ENCODE results near the gene LPP.
A peak's percentile ranks its signal among the peaks of the same experiment; 100 is the strongest.

LPP gene

GRCh38 chr3:188223936-188224335 is 70.0 kb downstream of the LPP start:
- no peak for DNase-seq

GRCh38 chr3:188227442-188227841 is 73.5 kb downstream of the LPP start:
- DNase-seq: no peak

DNA sequence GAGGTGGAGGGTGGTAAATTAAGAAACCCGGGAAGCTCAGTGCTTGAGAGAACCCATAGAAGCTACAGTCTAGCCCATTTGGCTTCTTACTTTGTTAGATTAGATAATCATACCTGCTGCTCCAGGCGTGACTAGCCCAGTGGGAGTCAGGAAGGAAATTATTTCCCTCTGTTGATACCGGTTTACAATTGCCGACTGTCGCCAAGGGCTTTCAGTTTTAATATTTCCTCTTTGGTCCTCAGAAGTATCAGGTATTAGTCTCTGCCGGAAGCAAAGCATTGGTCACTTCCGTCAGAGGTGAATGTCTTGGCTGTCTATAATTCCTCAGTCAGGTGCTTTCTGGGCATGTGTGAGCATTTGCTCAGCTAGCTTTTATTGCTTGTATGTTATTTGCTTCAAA is 75.2 kb downstream of the LPP start:
- DNase-seq: no peak

GRCh38 chr3:188229726-188230125 is 75.8 kb downstream of the LPP start:
- no peak for DNase-seq

- DNase-seq: peak; percentile 52
Measured at GRCh38 chr3:188230962-188231361, 77.0 kb downstream of the LPP start.

DNA sequence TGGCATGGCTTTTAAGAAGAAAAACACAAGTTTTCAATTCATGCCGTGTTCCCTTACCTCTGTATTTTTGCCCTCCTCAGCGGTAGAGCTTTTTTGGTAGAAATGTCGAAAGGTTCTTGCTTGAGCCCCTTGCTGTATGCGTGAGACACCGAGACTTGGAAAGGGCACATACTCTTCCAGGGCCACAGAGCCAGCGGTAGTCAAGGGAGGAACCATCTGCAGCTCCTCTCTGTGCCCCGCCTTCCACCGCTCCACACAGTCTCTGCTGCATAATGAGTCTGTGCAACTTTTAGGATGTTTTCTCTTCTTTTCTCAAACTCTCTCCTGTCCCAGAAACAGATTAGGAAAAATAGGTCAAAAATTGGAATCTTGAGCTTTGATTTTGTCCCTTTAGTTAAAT is 77.5 kb downstream of the LPP start:
- no peak for DNase-seq

GRCh38 chr3:188232656-188233055 is 78.7 kb downstream of the LPP start:
- DNase-seq: no peak

- DNase-seq: peak; percentile 49
Measured at GRCh38 chr3:188233320-188233719, 79.4 kb downstream of the LPP start.

DNA sequence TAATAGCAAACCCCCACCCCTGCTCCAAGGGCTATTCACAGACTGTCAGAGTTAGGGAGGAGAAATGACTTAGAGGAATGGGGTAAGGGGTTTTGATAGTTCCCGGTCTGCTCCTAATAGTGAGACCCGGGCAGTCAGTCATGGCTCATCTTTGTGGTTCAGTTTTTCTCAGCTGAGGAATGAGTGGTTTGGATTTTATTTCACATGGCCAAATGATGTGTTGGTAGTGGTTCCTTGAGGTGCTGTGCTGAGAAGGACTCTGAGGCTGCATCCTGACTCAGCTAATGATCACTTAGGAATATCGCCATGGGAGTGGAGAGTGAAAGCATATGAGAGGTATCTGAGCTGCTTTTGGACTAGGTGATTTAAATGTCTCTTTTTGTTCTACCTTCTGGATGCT is 80.2 kb downstream of the LPP start:
- DNase-seq: peak; percentile 84

- DNase-seq: no peak
Measured at GRCh38 chr3:188236271-188236670, 82.3 kb downstream of the LPP start.

DNA sequence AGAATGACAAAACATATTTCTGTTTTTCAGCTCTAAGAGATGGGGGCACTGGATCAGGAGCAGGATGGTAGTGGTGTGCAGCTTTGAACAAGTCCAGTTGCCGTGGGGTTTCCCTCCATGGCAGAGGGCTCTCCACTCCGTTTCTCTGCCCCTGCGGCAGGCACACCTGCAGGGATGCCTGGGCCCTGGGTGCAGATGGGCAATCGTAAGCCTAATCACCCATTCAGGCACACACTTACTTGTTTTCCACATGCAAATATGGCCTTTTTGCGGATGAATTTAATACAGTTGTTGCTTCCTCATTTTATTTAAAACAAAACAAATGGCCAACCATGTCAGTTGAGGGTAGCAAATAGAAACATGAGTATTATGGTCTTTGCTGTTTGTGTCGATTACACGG is 85.1 kb downstream of the LPP start:
- DNase-seq: no peak

DNA sequence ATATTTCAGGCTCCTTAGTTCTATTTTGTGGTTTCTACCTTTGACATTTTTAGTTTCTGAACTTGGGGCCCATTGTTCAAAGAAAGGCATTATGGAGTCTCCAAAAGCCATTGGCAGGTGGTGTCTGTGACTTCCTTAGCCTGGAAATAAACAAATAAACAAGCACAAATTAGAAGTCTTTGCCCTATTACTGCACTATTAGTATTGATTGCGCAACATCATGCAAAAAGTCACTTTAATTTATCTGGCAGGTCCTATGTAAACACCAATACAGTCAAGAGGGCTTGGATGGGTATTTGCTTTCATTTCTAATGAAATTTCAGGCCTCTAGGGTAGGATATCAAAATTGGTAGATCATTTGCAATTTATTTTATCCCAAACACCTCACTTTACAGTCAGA is 85.6 kb downstream of the LPP start:
- DNase-seq: no peak

- no peak for DNase-seq
Measured at GRCh38 chr3:188240189-188240981, 86.4 kb downstream of the LPP start.

GRCh38 chr3:188241072-188241471 is 87.1 kb downstream of the LPP start:
- peak; percentile 33 for DNase-seq

DNA sequence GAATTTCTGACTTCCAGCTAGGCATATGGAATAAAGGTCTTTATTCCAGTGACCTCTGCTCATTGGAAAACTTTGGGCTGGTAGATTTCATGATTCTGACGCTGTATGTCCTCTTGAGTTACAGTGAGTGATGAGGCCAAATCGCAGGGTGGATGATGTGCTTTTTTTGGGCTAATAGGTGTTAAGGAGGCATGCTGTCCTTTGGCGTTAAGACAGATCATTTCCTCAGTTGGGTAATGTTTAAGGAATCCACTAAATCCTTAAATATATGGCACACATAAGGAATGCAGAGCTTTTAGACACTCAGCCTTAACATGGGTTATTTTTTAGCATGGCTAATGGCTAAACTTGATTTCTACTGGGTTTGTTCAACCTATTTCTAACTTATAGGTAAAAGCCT is 87.9 kb downstream of the LPP start:
- peak; percentile 76 for DNase-seq

GRCh38 chr3:188242436-188243123 is 88.6 kb downstream of the LPP start:
- DNase-seq: no peak

DNA sequence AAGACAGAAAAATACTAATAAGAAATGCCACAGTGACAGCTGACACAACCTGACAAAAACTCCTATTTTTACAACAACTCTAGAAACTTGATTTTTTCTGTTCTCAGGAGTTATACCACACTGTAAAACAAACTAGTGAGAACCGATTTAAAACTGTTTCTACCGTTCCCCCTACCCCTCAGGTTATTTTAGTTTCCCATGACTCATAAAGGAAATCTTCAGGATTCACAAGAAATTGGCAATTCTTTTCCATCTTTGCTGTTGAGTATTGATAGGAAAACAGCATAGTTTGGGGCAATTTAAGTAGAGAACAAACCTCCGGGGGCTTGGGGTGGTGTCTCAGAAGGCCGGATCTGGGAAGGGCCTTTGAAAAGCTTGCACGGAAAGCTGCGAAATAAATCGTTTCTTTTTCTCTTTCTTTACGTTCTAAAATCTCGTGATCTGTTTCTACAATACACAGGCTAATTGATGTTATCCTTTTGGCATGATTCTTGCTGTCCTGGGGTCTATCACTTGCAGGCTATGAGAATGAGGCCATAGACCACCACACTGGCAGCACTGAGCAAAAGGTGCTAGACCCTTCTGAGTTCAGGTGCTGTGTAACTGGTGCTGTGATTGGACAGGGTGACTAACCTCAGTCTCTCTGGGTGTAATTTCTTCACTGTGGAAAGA is 89.3 kb downstream of the LPP start:
- no peak for DNase-seq

DNA sequence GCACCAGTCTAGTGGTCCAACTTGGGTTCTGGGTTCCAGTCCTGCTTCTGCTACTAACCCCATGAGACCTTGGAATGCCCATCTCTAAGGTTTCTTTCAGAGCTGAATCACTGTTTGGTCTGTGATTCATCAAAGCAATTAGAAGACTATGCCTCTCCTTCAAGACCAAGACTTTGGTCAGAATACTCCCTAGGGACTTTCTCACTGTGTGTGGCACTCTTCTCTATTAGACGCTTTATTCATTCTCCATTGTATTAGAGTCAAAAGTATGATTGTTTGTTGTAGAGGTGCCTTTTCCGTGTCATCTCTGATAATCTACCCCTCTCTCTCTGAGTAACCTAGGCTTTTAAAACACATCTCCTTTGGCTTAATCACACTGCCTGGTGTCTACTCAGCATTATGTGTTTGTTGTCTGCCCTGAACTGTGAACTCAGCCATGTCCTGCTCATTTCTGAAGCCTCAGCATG is 90.5 kb downstream of the LPP start:
- peak; percentile 86 for DNase-seq

DNA sequence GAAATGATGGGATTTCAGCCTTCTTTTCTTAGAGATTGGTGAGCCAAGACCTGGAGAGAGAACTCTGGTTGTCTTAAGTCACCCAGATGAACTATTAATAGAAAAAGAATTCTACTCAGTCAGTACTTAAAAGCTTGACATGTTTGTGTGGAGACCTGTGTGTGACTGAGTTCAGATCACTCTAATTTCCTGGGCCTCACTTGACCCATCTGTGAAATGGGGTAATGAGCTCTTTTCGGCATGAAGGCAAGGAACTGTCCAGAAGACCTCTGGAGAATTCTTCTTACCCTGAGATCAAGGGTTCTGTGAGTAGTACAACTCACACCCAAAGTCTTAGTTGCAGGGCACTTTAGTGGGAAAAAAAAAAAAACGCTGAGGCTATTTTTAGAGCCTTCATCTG is 92.9 kb downstream of the LPP start:
- DNase-seq: no peak

- DNase-seq: no peak
Measured at GRCh38 chr3:188248036-188248561, 94.1 kb downstream of the LPP start.

DNA sequence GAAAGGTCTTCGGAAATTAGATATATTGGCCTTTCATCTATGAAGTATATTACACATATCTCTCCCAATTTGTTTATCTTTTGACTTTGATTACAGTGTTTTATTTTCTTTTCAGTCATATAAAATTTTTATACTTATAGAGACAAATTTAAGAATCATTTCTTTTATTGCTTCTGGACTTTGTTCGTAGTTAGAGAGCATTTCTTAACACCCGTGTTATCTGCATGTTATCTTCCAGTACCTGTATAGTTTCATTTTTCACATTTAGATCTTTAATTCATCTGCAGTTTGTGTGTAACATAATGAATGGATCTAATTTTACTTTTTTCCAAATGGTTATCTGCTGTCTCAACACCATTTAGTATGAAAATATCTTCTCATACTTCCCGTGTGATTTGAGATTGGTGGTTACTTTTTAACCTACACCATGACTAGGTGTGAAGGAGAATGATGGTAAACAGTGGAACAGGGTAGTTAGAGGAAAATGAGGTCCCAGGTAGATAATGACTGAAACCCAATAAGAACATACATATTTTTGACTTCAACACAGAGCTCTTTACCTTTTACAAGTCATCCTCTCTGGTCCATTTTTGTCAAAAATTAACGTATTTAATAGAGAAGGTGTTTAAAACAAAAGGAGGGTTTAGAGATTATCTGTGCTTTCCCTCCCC is 99.3 kb downstream of the LPP start:
- DNase-seq: no peak

DNA sequence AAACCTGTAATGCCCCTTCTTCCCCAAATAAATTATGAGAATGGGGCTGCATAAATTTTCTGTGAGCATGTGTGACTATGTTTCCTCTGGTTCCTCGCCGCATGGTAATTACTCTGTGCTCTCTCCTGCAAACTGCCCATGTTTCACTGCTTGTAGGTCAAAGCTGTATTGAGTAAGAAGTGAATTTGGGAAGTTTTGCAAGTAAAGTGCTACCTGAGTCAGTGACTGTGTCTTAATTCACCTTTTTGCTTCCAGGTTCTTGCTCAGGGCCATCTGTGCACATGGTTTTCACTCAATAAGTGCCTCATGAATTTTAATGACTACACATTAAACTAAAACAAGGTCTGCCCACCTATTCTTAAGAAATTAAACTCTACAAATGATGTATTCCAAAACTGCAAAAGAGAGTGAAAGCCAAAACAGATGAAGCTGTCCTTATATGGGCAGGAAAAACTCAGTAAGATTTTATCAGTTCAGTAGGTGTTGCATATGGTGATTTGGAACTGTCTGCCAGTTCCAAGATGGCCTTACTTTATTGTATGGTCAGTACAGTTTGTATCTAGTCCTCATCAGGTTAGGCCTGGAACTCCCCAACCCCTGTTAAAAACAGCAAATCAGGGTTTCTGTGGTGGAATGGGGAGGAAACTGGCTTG is 100.0 kb downstream of the LPP start:
- no peak for DNase-seq
